ENCODE measurements around the gene FAM237A. TPM values are rescaled to one million over a fixed set of nuclear protein-coding genes. Genes with fewer than 3 reads are reported as not detected.
A peak's percentile ranks its signal among the peaks of the same experiment; 100 is the strongest.

The FAM237A gene
- not detected for total RNA-seq

DNA sequence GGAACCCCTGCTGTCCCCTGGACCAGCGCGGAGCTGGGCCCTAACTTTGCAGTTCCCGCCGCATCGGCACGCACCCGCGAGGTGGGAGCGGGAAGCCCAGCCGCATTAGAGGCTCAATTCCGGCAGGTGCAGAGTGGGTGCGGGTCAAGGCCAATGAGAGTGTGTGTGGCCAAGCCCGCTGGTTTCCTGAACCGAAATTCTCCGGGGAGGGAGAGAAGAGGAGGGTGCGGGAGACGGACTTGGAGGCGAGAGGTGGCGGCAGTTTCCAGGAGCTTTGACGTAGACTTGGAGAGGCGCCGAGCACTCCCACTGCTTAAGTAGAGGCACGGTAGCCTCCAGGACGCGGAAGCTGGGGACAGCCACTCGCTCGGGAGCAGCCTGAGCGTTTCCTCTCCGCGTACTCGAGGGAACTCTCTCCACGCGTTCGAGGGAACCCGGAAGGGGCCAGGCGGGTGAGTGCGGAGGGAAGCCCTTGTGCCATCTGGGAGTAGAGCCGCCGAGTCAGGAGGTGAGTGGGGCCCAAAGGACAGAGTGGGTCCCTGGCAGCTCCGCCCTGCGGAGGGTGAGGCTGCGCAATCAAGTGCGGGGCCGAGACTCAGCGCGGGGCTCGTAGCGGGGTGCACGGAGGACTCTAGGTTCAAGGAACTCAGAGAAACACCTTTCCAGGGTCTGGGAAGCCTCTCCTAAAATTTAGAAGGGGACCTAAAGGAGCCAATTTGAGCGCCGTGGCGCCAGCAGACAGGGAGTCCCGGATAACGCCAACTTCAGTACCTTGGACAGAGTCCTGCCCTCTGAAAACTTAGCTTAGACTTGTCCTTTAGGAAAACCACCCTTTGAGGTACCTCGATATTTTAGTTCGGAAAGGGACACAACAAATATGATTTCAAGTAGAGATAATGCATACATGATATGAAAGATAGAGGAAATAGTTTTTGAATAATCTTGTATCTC is at the start of gene FAM237A:
Gene FAM237A, plus strand, starts transcription at position 413 of the 951 bp plus-strand sequence. CDS start 1,750 bp downstream, outside the sequence.
- peak; percentile 55 for DNase-seq (ENCODE audit: low spot score)
- peak; percentile 57 for ATAC-seq
- intact Hi-C loops (cut with DNase I) = no loop called here

DNA sequence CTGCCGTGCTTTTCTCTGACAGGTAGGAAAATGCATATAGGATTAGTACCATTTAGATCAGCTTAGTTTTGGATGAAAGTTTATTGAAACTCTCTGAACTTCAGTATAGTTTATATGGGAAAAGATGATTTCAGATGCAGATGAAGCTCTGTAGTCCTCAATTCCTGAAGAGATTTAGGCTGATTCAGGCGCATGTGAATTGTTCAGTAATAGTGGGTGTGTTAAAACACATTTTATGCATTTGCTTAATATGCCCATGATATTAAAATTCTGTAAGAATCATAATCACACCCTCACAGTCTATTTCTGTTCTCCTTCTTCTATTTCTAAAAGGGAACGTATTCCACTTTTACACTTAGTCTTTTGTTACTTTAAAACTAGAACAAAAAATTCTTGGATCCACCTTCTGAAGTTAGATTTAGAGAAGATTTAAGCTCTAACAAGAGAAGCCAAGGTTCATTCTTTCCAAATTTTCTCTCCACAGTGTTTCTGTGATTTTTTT is 44.5 kb upstream of the FAM237A start:
- DNase-seq (ENCODE audit: low spot score) (no peak), ATAC-seq (no peak)
- intact Hi-C loops (cut with DNase I) = no loop called here

GRCh38 chr2:206603243-206603642 is 39.0 kb upstream of the FAM237A start:
- ATAC-seq = no peak
- intact Hi-C loops (cut with DNase I) = no loop called here
- DNase-seq (ENCODE audit: low spot score) = no peak

DNA sequence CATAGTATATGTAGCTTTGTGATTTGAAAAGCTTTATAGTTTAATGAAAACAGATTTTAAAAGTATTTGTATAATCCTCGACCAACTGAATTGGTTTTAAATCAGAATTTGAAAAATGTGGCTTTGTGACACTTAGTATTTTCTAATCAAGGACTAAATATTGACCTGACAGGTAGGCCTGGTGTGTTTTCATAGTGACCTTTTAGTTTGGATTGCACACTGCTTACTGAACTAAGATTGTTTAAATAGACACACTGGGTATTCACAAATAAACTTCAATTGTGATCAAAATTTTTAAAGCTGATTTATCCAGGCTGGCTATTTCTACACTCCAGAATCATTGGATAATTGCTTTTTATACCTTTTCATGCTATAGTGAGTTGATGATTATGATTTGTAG is 31.8 kb upstream of the FAM237A start:
- ATAC-seq (no peak), DNase-seq (ENCODE audit: low spot score) (no peak)
- intact Hi-C loops (cut with DNase I) = no loop called here

- intact Hi-C loops (cut with DNase I) = no loop called here
- no peak for ATAC-seq
- no peak for DNase-seq (ENCODE audit: low spot score)
Measured at GRCh38 chr2:206611191-206611590, 31.1 kb upstream of the FAM237A start.

- no peak for ATAC-seq
- DNase-seq (ENCODE audit: low spot score) = no peak
- intact Hi-C loops (cut with DNase I) = no loop called here
Measured at GRCh38 chr2:206611736-206612135, 30.6 kb upstream of the FAM237A start.

DNA sequence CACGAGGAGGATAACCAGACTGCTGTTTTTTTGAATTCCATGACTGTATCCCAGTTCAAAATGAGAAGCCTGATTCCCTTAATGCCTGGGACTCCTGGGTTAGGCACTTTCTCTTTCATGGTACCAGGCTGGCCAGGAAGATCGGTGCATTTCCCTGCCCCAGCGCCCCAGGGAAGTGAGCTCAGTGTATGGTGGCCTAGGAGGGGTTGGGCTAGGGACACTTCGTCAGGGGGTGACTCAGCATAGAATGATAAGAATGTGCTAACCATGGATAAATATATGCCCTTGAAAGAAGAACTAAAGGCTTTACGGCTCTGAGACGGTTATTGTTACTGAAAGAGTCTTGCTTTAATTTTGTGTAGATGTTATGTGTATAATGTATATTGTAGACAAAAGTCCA is 27.5 kb upstream of the FAM237A start:
- intact Hi-C loops (cut with DNase I) = no loop called here
- no peak for ATAC-seq
- no peak for DNase-seq (ENCODE audit: low spot score)

DNA sequence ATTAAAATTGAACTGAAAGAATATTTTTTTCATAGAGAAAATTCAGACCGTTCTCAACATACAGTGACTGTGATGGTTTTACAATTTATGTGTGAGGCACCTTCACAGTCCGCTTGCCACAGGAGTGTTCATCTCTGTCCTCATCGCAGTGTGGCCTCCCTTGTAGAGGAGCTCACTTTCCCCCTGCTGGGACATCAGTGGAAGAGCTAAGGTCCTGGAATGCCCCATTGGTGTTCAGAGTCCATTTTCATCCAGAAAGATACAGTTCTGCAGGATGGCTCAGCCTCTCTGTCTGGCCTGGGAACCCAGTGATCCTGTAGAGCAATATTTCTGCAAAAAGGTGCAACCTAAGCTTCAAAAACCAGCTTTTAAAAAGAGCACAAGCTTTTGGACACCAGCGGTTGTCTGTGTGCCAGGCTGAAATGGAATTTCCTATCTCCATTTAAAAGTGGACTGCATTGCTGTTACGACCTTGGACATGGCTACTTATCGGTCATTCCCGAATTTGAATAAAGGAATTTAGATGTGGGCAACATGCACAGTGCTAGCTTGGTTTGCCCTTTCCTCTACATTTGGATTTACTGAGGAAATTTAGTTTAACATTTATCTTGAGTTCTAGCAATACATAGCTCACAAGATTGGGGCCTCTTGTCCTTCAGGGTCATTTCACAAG is 26.7 kb upstream of the FAM237A start:
- no peak for ATAC-seq
- no peak for DNase-seq (ENCODE audit: low spot score)
- intact Hi-C loops (cut with DNase I) = no loop called here

DNA sequence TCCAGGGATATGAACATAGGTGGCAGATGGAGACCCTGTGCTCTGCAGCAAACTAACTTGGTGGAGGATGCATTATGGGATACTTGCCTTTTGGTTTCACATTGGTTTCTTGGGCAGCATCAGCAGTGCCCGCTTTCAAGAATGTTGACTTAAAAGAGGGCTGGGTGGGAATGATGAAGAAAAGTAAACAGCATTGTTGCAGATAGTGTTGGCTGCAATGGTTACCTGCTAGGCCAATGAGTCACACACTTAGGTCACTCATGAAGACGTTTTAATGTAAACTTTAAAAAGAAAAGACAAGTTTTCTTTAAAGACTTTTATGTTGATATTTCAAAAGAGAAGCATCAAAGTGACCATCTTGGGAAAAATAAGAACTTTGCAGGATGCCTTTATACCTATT is 26.1 kb upstream of the FAM237A start:
- ATAC-seq (no peak), DNase-seq (ENCODE audit: low spot score) (no peak)
- intact Hi-C loops (cut with DNase I) = no loop called here

DNA sequence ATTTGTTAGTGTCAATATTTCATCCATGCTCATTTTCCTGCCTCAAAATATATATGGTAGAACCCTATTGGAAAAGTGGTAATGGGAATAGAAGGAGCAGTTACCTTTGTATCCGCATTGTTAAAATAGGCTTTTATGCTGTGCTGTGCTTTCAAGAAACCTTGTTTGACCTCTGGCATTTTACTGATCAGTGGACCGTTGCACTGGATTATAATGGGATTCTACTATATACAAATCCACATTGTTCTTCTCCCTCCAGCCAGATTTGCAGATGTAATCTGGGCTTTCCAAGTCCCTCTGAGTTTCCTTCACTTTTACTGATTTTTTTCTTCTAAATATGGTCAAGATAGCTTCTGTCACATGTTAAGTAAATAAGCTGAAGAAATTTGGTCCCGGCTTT is 23.3 kb upstream of the FAM237A start:
- intact Hi-C loops (cut with DNase I) = no loop called here
- no peak for ATAC-seq
- DNase-seq (ENCODE audit: low spot score) = no peak

DNA sequence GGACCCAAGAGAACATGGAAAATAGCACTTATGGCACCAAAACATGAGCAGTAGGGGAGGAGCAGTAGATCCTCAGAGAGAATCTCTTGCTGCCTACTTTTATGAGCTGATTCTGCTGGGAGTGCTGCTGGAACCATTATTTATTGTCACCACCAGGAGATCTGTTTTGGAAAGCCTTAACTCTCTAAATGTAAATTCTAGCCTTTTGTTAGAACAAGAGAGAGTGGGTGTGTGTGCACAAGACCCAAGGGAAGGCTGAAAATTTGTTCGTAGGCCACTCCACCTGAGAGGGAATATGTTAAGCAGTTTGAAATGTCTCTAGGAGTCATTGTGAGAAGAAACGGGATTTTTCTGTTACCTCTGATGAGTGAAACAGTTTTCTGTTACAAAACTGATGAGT is 16.2 kb upstream of the FAM237A start:
- DNase-seq (ENCODE audit: low spot score) (no peak), ATAC-seq (no peak)
- intact Hi-C loops (cut with DNase I) = no loop called here

GRCh38 chr2:206627632-206628031 is 14.7 kb upstream of the FAM237A start:
- no peak for DNase-seq (ENCODE audit: low spot score)
- ATAC-seq = no peak
- intact Hi-C loops (cut with DNase I) = no loop called here

DNA sequence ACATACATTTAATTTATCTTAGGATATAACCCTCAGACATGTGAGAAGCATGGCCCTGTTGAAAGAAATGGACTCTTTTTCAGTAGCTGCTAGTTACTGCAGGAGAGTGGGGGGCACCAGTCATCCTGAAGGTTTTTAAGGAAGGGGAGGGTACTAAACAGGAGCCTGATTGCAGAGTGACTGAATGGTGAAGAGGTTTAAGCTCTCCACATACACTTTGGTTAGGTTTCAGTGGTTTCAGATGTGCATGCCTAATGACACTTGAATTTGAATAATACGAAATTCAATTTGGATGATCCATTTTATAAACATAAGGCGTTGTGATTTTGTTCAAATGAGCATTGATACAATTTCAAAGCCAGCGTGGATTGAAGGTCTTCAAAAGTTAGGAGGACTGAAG is 10.9 kb upstream of the FAM237A start:
- intact Hi-C loops (cut with DNase I) = no loop called here
- ATAC-seq (no peak), DNase-seq (ENCODE audit: low spot score) (no peak)

DNA sequence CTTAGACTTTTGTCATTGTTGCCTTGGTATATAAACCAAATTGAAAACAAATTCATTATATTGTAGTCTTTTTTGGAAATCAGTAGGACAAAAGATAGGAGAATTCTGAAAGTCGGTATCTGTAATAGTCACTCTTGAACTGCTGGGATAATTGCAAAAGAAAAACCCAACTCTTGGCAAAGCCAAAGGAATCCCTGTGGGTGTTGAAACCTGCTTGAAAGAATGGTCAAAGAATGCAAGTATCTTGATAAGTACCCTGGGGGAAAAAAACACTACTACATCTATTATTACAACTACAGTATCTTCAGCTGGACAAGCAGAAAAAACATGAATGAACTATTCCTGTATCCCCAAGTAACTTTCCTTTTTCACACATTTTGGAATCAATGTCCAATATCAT is 7.3 kb upstream of the FAM237A start:
- intact Hi-C loops (cut with DNase I) = no loop called here
- ATAC-seq = no peak

GRCh38 chr2:206639636-206640035 is 2.7 kb upstream of the FAM237A start:
- DNase-seq (ENCODE audit: low spot score) (no peak), ATAC-seq (no peak)
- intact Hi-C loops (cut with DNase I) = no loop called here

More for the DNA sequence above, 7.3 kb upstream of the FAM237A start:
- no peak for DNase-seq (ENCODE audit: low spot score)

DNA sequence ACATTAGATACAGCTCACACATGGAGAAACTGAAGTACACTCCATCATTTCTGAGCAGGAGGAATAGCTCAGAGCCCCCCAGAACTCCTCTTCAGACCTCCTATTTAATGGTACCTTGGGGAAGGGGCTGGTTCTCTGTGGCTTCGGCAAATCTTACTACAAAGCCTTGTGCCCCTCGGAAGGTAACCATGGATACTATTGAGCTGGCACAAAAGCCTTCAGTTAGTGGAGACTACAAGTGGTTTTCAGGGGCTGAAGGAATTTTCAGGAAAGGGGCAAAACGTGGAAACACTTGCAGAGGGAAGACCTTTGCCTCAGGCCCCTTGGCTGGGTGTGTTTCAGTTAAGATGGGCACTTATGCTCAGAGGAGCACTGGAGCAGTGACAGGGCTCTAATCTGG is 1.1 kb upstream of the FAM237A start:
- intact Hi-C loops (cut with DNase I) = no loop called here
- no peak for ATAC-seq
- no peak for DNase-seq (ENCODE audit: low spot score)

DNA sequence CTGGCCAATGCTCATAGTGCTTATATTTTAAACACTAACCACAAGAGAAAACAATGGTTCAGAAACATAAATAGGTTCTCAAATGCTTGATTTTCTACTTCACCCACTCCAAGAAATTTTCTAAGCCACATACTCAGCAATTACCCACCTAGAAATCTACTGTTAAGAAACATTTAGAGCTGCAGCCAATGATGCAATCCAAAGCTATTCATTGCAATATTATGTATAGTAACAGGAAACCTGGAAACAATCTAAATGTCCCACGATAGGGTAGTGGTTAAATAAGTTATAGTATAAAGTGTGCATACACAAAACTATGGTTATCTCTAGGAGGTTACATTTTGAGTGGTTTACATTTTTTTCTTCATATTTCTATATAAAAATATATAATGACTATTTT is 5.7 kb downstream of the FAM237A start:
- ATAC-seq (no peak), DNase-seq (ENCODE audit: low spot score) (no peak)
- intact Hi-C loops (cut with DNase I) = no loop called here

- no peak for ATAC-seq
- DNase-seq (ENCODE audit: low spot score) = no peak
- intact Hi-C loops (cut with DNase I) = no loop called here
Measured at GRCh38 chr2:206657087-206657486, 14.8 kb downstream of the FAM237A start.

- ATAC-seq = no peak
- intact Hi-C loops (cut with DNase I) = no loop called here
- no peak for DNase-seq (ENCODE audit: low spot score)
Measured at GRCh38 chr2:206665251-206665650, 23.0 kb downstream of the FAM237A start.

All from sciatic nerve (tissue), 2 donors.